BJ (cell line): ENCODE results near the gene APOC1. TPM values are rescaled to one million over a fixed set of nuclear protein-coding genes. Genes with fewer than 3 reads are reported as not detected.
"Not testable (repeated sequence)": the region's sequence is repeated elsewhere in the genome, so short reads cannot be mapped to it uniquely, and the experiment has no call there.

Experiments used
- CTCF ChIA-PET: fragments of 350-600 bp; formaldehyde crosslinking; extraction: SDS; loops from one replicate; lab custom pipeline; 2021; ENCODE audit warnings: antibody characterized with exemption, inconsistent platforms; lab: Yijun Ruan, JAX
- POLR2A ChIA-PET: fragments of 300-600 bp; sonication (Branson Sonifier 250); formaldehyde crosslinking; extraction: SDS; loops from one replicate; lab custom pipeline; 2021; ENCODE audit warnings: antibody characterized with exemption; lab: Charles Lee
- DNase-seq: peaks from one replicate; pipeline ENCODE4 v3.0.0-alpha.2; 2011; ENCODE audit warnings: low read depth
- H3K27me3 ChIP-seq: 2 replicates; pipeline ENCODE4 v1.6.0; 2011; ENCODE audit warnings: low read length; ENCODE audit not compliant: control insufficient read depth, insufficient read depth
- H3K36me3 ChIP-seq: 2 replicates; pipeline ENCODE4 v1.5.1; 2011; ENCODE audit warnings: low read length; ENCODE audit not compliant: control insufficient read depth, insufficient read depth
- H3K4me3 ChIP-seq: 2 replicates; pipeline ENCODE4 v1.5.1; 2011; ENCODE audit warnings: low read depth, mild to moderate bottlenecking, control low read depth, low read length
- CTCF ChIP-seq: IDR thresholded peaks from 2 replicates; pipeline ENCODE4 v1.5.1; 2011; ENCODE audit warnings: low read depth, mild to moderate bottlenecking, control low read depth, inconsistent platforms, low read length, moderate library complexity; ENCODE audit not compliant: insufficient read depth
- polyA plus RNA-seq: library from polyadenylated mRNA; depleted of rRNA; stranded (reverse); fragments of >200 nt; gene quantifications from 2 replicates; pipeline ENCODE4 v1.2.3, GENCODE V29; 2011

The APOC1 gene
- polyA plus RNA-seq, 1 experiment, result 4.9 TPM

DNA sequence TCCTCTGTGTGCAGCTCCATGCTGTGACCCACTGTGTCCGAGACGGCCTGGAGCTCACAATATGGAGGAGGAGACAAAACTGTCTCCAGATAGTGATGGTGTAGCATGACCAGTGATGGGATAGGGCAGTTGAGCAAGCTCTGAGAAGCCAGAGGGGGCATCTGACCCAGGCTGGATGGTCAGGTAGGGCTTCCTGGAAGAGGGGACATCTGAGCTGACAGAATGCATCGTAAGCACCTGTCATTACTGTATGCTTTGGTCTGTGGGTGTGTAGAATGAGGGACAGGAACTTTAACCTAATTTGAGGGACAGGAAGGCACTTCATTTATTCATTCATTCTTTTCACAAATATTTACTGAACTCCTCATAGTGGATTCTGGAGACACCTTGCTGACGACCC is 29.8 kb upstream of the APOC1 start:
- Histone ChIP-seq H3K27me3 (no peaks in the 10 kb centered on the region), H3K4me3 (no peak overlapping the region), H3K36me3 (peaks cover 21% of the 10 kb centered on the region)
- CTCF ChIA-PET, result interaction anchor here (1.0 kb wide), 1 partner anchor 101 kb away, joined by 3 read pairs; no protein-coding TSS in a partner anchor
- DNase-seq, result no peak
- POLR2A ChIA-PET, result interaction anchor here (0.6 kb wide), 1 partner anchor 746 kb away, joined by 4 read pairs; no protein-coding TSS in a partner anchor
- no peak for TF ChIP-seq CTCF

DNA sequence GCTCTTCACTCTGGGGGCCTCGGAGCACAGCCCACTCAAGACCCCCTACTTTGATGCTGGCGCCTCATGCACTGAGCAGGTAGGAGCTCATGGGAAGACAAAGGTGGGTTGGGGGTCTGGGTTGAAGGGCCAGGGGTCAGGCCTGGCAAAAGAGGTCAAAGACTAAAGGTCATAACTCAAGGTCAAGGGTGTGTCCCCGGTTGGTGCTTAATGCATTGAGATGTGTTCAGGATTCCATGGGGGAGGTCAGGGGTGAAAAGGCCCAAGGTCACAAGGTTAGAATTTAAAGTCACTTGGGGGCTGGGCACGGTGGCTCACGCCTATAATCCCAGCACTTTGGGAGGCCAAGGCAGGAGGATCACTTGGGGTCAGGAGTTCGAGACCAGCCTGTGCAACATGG is 28.3 kb upstream of the APOC1 start:
- CTCF ChIA-PET, result interaction anchor here (1.9 kb wide), 1 partner anchor 10 kb away, joined by 5 read pairs; no protein-coding TSS in a partner anchor
- TF ChIP-seq CTCF, result no peak
- POLR2A ChIA-PET, result no interaction called here
- Histone ChIP-seq H3K27me3 (no peaks in the 10 kb centered on the region), H3K4me3 (no peak overlapping the region), H3K36me3 (peaks cover 16% of the 10 kb centered on the region)
- no peak for DNase-seq

DNA sequence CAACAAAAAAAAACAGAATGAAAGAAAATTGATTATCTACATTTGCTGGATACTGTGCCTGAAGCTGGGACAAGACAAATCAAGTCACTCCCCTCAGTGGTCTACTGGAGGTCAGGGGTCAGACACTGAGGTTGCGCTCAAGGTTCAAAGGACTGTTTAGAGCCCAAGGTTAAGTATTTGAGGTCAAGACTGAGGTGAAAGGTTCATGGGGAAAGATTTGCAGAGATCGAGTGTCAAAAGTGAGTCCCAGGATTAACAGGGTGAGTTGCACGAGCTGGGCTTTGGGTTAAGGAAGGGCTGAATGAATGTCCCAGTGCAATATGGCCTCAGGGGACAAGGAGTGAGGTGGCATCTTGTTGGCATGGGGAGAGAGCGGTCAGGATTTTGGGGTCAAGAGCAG is 26.8 kb upstream of the APOC1 start:
- no peaks in the 10 kb centered on the region for H3K27me3 ChIP-seq
- no peak for DNase-seq
- ChIA-PET CTCF (interaction anchor here (0.6 to 1.9 kb wide), 2 partner anchors 11 to 597 kb away, joined by 4 to 5 read pairs; no protein-coding TSS in a partner anchor), POLR2A (no interaction called here)
- H3K4me3 ChIP-seq, result no peak overlapping the region
- peaks cover 16% of the 10 kb centered on the region for H3K36me3 ChIP-seq
- TF ChIP-seq CTCF, result no peak

DNA sequence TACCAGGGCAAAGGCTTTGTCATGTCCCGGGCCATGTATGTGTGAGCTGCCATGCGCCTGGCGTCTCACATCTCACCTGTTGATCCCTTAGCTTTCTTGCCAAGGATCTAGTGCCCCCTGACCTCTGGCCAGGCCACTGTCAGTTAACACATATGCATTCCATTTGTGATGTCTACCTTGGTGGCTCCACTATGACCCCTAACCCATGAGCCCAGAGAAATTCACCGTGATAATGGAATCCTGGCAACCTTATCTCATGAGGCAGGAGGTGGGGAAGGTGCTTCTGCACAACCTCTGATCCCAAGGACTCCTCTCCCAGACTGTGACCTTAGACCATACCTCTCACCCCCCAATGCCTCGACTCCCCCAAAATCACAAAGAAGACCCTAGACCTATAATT is 26.1 kb upstream of the APOC1 start:
- CTCF ChIA-PET, result not testable (repeated sequence)

GRCh38 chr19:44889830-44890365 is 24.5 kb upstream of the APOC1 start:
- Histone ChIP-seq H3K4me3 (peak overlapping the region; percentile 57), H3K27me3 (no peaks in the 10 kb centered on the region), H3K36me3 (peaks cover 34% of the 10 kb centered on the region)
- no peak for TF ChIP-seq CTCF
- no peak for DNase-seq
- POLR2A ChIA-PET, result interaction anchor here (0.6 to 0.7 kb wide), 4 partner anchors 38 to 1984 kb away, joined by 3 to 11 read pairs (median 4); no protein-coding TSS in a partner anchor
- CTCF ChIA-PET, result interaction anchor here (4.0 kb wide), 1 partner anchor 13 kb away, joined by 31 read pairs; no protein-coding TSS in a partner anchor

More for the DNA sequence above, 26.1 kb upstream of the APOC1 start:
- POLR2A ChIA-PET, H3K27me3 ChIP-seq, H3K4me3 ChIP-seq, DNase-seq: not testable (repeated sequence)
- H3K36me3 ChIP-seq, result peaks cover 22% of the 10 kb centered on the region
